MCF 10A (cell line): ENCODE data around the gene RIN3. TPM values are rescaled to one million over a fixed set of nuclear protein-coding genes. Genes with fewer than 3 reads are reported as not detected.

ENCODE experiments used
- BruUV-seq: library from RNA; stranded (reverse); fragments of 400-500 nt; replicated peaks from 2 replicates; lab custom pipeline; 2021; lab: Mats Ljungman, UMichigan
- CTCF ChIA-PET: fragments of 300-600 bp; sonication (Branson Sonifier 250); formaldehyde crosslinking; extraction: SDS; loops from one replicate; lab custom pipeline; 2021; ENCODE audit warnings: antibody characterized with exemption, inconsistent platforms; lab: Yijun Ruan, JAX
- POLR2A ChIA-PET: fragments of 300-600, 350-650 bp; sonication (Branson Sonifier 250); formaldehyde crosslinking; extraction: SDS; loops from one replicate; lab custom pipeline; 2020; ENCODE audit warnings: antibody characterized with exemption, inconsistent platforms; lab: Yijun Ruan, JAX
- DNase-seq: peaks from one replicate; pipeline ENCODE4 v3.0.0-alpha.2; 2018; ENCODE audit not compliant: unreplicated experiment
- H3K27ac Mint-ChIP-seq: one replicate; pipeline ENCODE4 v1.8.0; 2022; ENCODE audit warnings: mild to moderate bottlenecking, low read depth, mixed read lengths; ENCODE audit not compliant: unreplicated experiment
- H3K27me3 Mint-ChIP-seq: one replicate; pipeline ENCODE4 v1.8.0; 2022; ENCODE audit warnings: mixed read lengths; ENCODE audit not compliant: insufficient read depth, unreplicated experiment
- H3K36me3 Mint-ChIP-seq: one replicate; pipeline ENCODE4 v1.8.0; 2022; ENCODE audit warnings: mild to moderate bottlenecking, moderate library complexity, mixed read lengths; ENCODE audit not compliant: insufficient read depth, unreplicated experiment
- H3K4me1 Mint-ChIP-seq: one replicate; pipeline ENCODE4 v1.8.0; 2022; ENCODE audit warnings: mixed read lengths; ENCODE audit not compliant: insufficient read depth, unreplicated experiment
- H3K4me3 Mint-ChIP-seq: one replicate; pipeline ENCODE4 v1.8.0; 2022; ENCODE audit warnings: mild to moderate bottlenecking, moderate library complexity, mixed read lengths; ENCODE audit not compliant: unreplicated experiment
- H3K9me3 Mint-ChIP-seq: one replicate; pipeline ENCODE4 v1.8.0; 2022; ENCODE audit warnings: mixed read lengths; ENCODE audit not compliant: unreplicated experiment
- intact Hi-C: fragments of 100-400 bp; cut with micrococcal nuclease; formaldehyde crosslinking; loops from 2 replicates; pipeline ENCODE4 v1.14.1; 2022
- total RNA-seq: library from RNA; stranded (reverse); gene quantifications from 2 replicates; pipeline ENCODE4 v1.2.3, GENCODE V29; 2022
- TF ChIP-seq, protein P1 (sequence below): fragments of 200-600 bp; IDR thresholded peaks from one replicate; pipeline ENCODE4 v1.8.0; 2022; ENCODE audit warnings: antibody characterized with exemption, mild to moderate bottlenecking; ENCODE audit not compliant: unreplicated experiment

The RIN3 gene
- total RNA-seq, 1 experiment from 2014 or later = 14.2 TPM

DNA sequence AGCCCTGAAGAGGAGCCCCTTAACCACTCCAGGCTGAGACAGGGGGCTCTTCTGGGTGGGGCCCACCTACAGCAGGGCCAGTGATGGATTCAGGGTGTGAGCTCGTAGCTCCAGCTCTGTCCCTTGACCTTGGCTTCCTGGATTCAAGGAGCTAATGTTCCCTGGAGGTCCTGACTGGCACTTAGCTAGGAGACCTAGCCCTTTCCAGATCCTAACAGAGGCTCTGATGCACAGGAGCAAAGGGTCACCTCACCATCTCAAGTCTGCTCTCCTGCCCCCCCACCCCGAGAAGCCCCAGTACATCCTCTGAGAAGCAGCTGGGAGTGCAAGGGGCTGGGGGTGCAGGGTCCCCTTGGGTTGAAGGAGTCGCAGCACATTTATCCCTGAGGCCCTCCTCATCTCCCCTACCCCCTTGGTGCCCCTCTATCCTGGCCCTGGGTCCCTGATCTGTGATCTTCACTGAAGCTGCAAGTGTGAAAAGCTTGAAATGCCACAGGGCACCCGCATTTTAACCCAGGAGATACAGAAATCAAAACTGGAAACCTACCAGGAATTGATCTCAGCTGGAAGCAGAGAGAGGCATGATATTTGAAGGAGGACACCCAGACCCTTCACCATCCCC is 2.9 kb downstream of the RIN3 start:
- ChIA-PET CTCF (interaction anchor here (0.5 to 1.1 kb wide), 3 partner anchors 32 to 294 kb away, joined by 3 read pairs; no protein-coding TSS in a partner anchor), POLR2A (no interaction called here)
- H3K4me1 Mint-ChIP-seq = peaks cover 7% of the 10 kb centered on the region
- DNase-seq = no peak
- no TSS peak for BruUV-seq
- peaks cover 8% of the 10 kb centered on the region for H3K9me3 Mint-ChIP-seq
- TF ChIP-seq, protein P1, sequence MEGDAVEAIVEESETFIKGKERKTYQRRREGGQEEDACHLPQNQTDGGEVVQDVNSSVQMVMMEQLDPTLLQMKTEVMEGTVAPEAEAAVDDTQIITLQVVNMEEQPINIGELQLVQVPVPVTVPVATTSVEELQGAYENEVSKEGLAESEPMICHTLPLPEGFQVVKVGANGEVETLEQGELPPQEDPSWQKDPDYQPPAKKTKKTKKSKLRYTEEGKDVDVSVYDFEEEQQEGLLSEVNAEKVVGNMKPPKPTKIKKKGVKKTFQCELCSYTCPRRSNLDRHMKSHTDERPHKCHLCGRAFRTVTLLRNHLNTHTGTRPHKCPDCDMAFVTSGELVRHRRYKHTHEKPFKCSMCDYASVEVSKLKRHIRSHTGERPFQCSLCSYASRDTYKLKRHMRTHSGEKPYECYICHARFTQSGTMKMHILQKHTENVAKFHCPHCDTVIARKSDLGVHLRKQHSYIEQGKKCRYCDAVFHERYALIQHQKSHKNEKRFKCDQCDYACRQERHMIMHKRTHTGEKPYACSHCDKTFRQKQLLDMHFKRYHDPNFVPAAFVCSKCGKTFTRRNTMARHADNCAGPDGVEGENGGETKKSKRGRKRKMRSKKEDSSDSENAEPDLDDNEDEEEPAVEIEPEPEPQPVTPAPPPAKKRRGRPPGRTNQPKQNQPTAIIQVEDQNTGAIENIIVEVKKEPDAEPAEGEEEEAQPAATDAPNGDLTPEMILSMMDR = no peak
- H3K4me3 Mint-ChIP-seq = no peak overlapping the region
- H3K27me3 Mint-ChIP-seq = no peaks in the 10 kb centered on the region
- peaks cover 4% of the 10 kb centered on the region for H3K36me3 Mint-ChIP-seq
- H3K27ac Mint-ChIP-seq = no peak overlapping the region
- intact Hi-C loops = no loop called here

DNA sequence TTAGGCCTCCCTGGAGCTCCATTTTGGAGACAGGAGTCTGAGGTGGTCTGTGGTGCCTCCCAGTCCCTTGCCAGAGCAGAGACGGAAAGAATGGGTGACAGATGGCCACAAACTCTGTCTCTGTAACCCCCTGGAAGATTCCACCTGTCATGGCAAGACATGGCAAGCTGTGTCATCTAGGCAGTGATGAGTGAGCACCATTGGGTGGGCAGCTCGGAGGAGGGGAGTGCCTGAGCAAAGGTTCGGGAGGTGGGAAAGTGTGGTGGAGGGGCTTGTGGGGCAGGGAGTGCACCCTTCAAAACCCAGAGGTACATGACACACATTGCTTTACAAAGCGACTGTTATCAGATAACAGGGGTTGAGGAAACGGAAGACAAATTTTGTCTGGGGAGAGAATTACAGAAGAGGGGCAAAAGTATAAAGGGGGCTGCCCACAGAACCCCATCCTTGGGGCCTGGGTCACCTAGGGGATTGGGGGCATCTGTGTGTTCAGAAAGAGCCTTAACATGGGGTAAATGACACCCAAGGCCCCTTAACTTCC is 3.5 kb downstream of the RIN3 start:
- Mint-ChIP-seq H3K9me3 (peaks cover 8% of the 10 kb centered on the region), H3K27ac (no peak overlapping the region), H3K36me3 (peaks cover 4% of the 10 kb centered on the region), H3K4me1 (peaks cover under 1% of the 10 kb centered on the region), H3K4me3 (no peak overlapping the region), H3K27me3 (no peaks in the 10 kb centered on the region)
- BruUV-seq = no TSS peak
- no peak for DNase-seq
- ChIA-PET CTCF (interaction anchor here (0.5 to 1.1 kb wide), 3 partner anchors 33 to 294 kb away, joined by 3 read pairs; no protein-coding TSS in a partner anchor), POLR2A (interaction anchor here (1.1 kb wide), 1 partner anchor 210 kb away, joined by 3 read pairs; no protein-coding TSS in a partner anchor)
- TF ChIP-seq, protein P1 = no peak
- intact Hi-C loops = no loop called here

DNA sequence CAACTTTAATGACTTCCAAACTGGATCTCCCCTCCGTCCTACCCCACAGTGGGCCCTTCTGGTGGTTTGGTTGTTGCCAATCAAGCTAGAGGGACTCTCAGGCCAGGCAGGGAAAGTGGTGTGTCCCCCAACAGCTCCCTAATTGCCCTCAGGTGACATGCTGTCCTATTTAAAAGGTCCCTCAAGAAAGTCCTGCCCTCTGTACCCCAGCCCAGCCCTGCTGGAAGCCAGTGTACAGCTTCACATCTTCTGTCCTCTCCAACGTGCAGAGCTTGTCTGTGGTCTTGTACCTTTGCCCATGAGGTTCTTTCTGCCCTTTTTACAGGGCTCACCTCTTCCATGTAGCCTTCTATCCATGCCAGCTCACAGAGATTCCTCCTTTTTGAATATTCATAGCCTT is 4.2 kb downstream of the RIN3 start:
- peaks cover 8% of the 10 kb centered on the region for H3K9me3 Mint-ChIP-seq
- no peak overlapping the region for H3K27ac Mint-ChIP-seq
- no peaks in the 10 kb centered on the region for H3K4me1 Mint-ChIP-seq
- H3K4me3 Mint-ChIP-seq = no peak overlapping the region
- H3K27me3 Mint-ChIP-seq = no peaks in the 10 kb centered on the region
- no TSS peak for BruUV-seq
- H3K36me3 Mint-ChIP-seq = peaks cover 4% of the 10 kb centered on the region
- intact Hi-C loops = no loop called here
- ChIA-PET POLR2A (interaction anchor here (1.1 kb wide), 1 partner anchor 209 kb away, joined by 3 read pairs; no protein-coding TSS in a partner anchor), CTCF (interaction anchor here (1.1 kb wide), 1 partner anchor 75 kb away, joined by 3 read pairs; no protein-coding TSS in a partner anchor)
- TF ChIP-seq, protein P1 = no peak
- no peak for DNase-seq

DNA sequence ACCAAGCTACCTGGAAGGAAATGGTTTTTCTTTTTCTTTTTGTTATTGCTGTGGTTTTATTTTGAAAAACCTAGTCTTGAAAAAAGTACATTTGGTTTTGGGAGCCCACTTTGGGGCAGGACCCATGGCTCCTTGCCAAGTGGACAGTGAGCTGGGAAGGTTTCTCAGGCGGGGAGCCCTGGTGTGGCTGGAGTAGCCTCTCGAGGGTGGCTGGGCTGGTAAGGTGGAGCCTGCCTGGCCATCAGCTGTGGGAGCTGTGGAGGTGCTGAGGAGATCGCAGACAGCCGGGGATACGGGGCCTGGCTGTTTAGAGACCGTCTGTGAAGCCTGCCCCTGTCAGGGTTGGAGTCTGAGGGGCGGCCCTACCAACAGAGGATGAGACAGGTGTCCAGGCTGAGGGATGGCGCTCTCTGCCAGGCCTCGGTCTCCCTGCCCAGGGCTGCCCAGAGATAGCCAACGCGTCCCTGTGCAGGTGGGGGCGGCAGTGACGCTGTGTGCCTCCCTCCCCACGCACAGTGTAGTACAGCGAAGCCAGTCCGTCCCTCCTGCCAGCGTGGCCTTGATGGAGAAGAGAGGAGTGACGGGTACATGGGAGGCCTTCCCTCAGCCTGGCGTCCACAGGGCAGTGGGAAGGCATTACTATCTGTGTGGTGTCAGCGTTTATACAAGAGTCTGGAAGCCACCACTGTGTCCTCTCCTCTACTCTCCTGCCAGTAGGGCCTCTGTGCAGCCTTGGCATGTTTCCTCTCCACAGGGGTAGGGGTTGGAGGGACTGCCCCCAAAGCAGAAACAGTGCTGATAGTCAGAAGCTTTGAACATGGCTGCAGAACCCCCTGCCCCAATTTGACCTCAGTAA is 5.9 kb downstream of the RIN3 start:
- no TSS peak for BruUV-seq
- H3K27me3 Mint-ChIP-seq = no peaks in the 10 kb centered on the region
- H3K27ac Mint-ChIP-seq = no peak overlapping the region
- peaks cover 8% of the 10 kb centered on the region for H3K9me3 Mint-ChIP-seq
- CTCF ChIA-PET = no interaction called here
- H3K36me3 Mint-ChIP-seq = peaks cover 4% of the 10 kb centered on the region
- no peaks in the 10 kb centered on the region for H3K4me1 Mint-ChIP-seq
- DNase-seq = no peak
- no peak overlapping the region for H3K4me3 Mint-ChIP-seq
- TF ChIP-seq, protein P1 = no peak
- POLR2A ChIA-PET = interaction anchor here (0.7 to 1.0 kb wide), 2 partner anchors 21 to 386 kb away, joined by 3 read pairs; no protein-coding TSS in a partner anchor
- intact Hi-C loops = no loop called here
